A673 (cell line): ENCODE results near the gene INPP4B.

Experiments
- CTCF ChIP-seq: fragments of 300-800, 200-600 bp; sonication (generic); conservative IDR thresholded peaks from 2 replicates; pipeline ENCODE4 v1.5.1; 2017; ENCODE audit warnings: low read depth, mild to moderate bottlenecking, antibody characterized with exemption, low read length, moderate library complexity, mixed read lengths
- EZH2 ChIP-seq: fragments of 200-600 bp; sonication (generic); IDR thresholded peaks from 2 replicates; pipeline ENCODE4 v1.6.1; 2017; ENCODE audit warnings: borderline replicate concordance, low read depth, mild to moderate bottlenecking, mixed read lengths, antibody characterized with exemption, low read length; ENCODE audit not compliant: poor library complexity, severe bottlenecking

- TF ChIP-seq CTCF = no peak
- no peak for TF ChIP-seq EZH2
These were observed 497.5 kb downstream of the INPP4B start for GRCh38 chr4:142348613-142349021.
